Adrenal gland (tissue), 12 donors: Measurements from ENCODE around the gene FGF9. TPM values are rescaled to one million over a fixed set of nuclear protein-coding genes. Genes with fewer than 3 reads are reported as not detected.

Source experiments
- DNase-seq, 7 donors: peaks; one replicate each; pipeline ENCODE4 v3.0.0-alpha.2; 2019 to 2020
- H3K27ac ChIP-seq, 5 donors: fragments of 200-600 bp; sonication (generic) in 4 of 5; 1 replicate in 3 of 5; 2 replicates in 2 of 5; pipeline versions ENCODE4 v1.5.1 to v1.8.0; 2016 to 2020; ENCODE audit warnings: mild to moderate bottlenecking in 1 of 5
- H3K27me3 ChIP-seq: fragments of 200-600 bp; 2 replicates; pipeline ENCODE4 v1.8.0; 2021
- H3K36me3 ChIP-seq, 2 donors: fragments of 200-600 bp; replicated peaks in 1 of 2; 1 replicate in 1 of 2; 2 replicates in 1 of 2; pipeline versions ENCODE4 v1.5.1 to v1.8.0; 2018 to 2022
- H3K4me1 ChIP-seq, 2 donors: fragments of 200-600 bp; replicated peaks in 1 of 2; 1 replicate in 1 of 2; 2 replicates in 1 of 2; pipeline versions ENCODE4 v1.5.1 to v1.8.0; 2018 to 2021
- H3K4me3 ChIP-seq, 4 donors: fragments of 200-600 bp; sonication (generic) in 3 of 4; one replicate each; pipeline ENCODE4 v1.5.1; 2016 to 2018
- H3K9me3 ChIP-seq, 3 donors: fragments of 200-600 bp; sonication (generic) in 1 of 3; replicated peaks in 1 of 3; 1 replicate in 2 of 3; 2 replicates in 1 of 3; pipeline versions ENCODE4 v1.5.1 to v1.8.0; 2016 to 2021
- CTCF ChIP-seq, 6 experiments: fragments of 450-650 bp in 4 of 6; fragments of 200-600 bp in 2 of 6; sonication (generic) in 1 of 6; IDR thresholded peaks; 1 replicate in 5 of 6; 2 replicates in 1 of 6; pipeline versions ENCODE4 v1.5.1 to v1.8.0; 2016 to 2021; ENCODE audit warnings: antibody characterized with exemption in 6 of 6, mild to moderate bottlenecking in 2 of 6, moderate library complexity in 1 of 6
- POLR2A ChIP-seq, 2 donors: fragments of 450-650 bp; IDR thresholded peaks; one replicate each; pipeline ENCODE4 v1.6.1; 2017; ENCODE audit warnings: antibody characterized with exemption in 2 of 2, mild to moderate bottlenecking in 2 of 2, moderate library complexity in 1 of 2
- WGBS, 4 donors: extraction: QIAGEN DNeasy Blood & Tissue Kit in 2 of 4; methylation state at CpG; one replicate each; pipeline versions ENCODE4 v1.1.5 to v1.1.7; 2013 to 2017; 5-methylcytosine and 5-hydroxymethylcytosine counted together
- intact Hi-C, 2 donors: fragments of 100-400 bp; cut with DNase I; formaldehyde crosslinking; loops; one replicate each; pipeline versions ENCODE4 v1.14.1 to v1.15.0; 2022 to 2023
- polyA plus RNA-seq, 3 donors: library from polyadenylated mRNA; stranded (reverse); fragments of 200-250 nt in 2 of 3; fragments of 350-450 nt in 1 of 3; fragmentation: Illumina TruSeq in 1 of 3; extraction: RNeasy Lipid Tissue Mini Kit (QIAGEN cat#74804) in 1 of 3; gene quantifications; one replicate each; pipeline ENCODE4 v1.2.3, GENCODE V29; 2013 to 2014
- total RNA-seq, 9 donors: library from RNA; depleted of rRNA in 4 of 9; stranded (reverse); fragments of >200 nt in 4 of 9; fragments of 120-200 nt in 1 of 9; fragmentation: NEBNext Ultra II Directional in 1 of 9; extraction: Animal tissue kit (Norgen Biotek cat#: 25700) in 1 of 9; gene quantifications; one replicate each; pipeline versions ENCODE4 v1.1.0 to v1.2.4, GENCODE V29; 2013 to 2023
- donor health status: healthy with polysubstance abuse.
- donor health status: Bipolar disorder and iron deficiency.
- donor health status: DM: yes; HTN: yes; CAD: no.
- donor health status: DM: no; HTN: no; CAD: no.
- donor health status: DM: no; HTN: no; CAD: no.
- donor health status: DM: yes; HTN: yes; CAD: no.

Gene FGF9
- total and polyA plus RNA-seq, 12 donors = 1.4 to 20.3 (median 4.2) TPM

- intact Hi-C loops = no loop called here
- WGBS, 4 donors = 57 to 75% (median 68%) methylated on average over 17 of the region's 17 CpGs
- Histone ChIP-seq H3K27ac (no peak overlapping the region), H3K36me3 (no peaks in the 10 kb centered on the region), H3K4me3 (no peak overlapping the region), H3K4me1 (no peaks in the 10 kb centered on the region), H3K9me3 (no peaks in the 10 kb centered on the region), H3K27me3 (no peaks in the 10 kb centered on the region)
- DNase-seq = no peak
- no peak for TF ChIP-seq CTCF (IDR thresholded peaks at IDR 0.05)
- no peak for TF ChIP-seq POLR2A (IDR thresholded peaks at IDR 0.05)
Measured at GRCh38 chr13:21723807-21724505, 53.1 kb downstream of the FGF9 start.

GRCh38 chr13:21730186-21730880, 59.5 kb downstream of the FGF9 start:
- no peak for DNase-seq
- H3K4me3 ChIP-seq = no peak overlapping the region

GRCh38 chr13:21733475-21734263, 62.8 kb downstream of the FGF9 start:
- H3K9me3 ChIP-seq = no peaks in the 10 kb centered on the region
- H3K27ac ChIP-seq = no peak overlapping the region
- no peaks in the 10 kb centered on the region for H3K36me3 ChIP-seq
- intact Hi-C loops = no loop called here
- DNase-seq = no peak
- H3K4me3 ChIP-seq = no peak overlapping the region
- TF ChIP-seq CTCF (IDR thresholded peaks at IDR 0.05) (no peak), POLR2A (IDR thresholded peaks at IDR 0.05) (no peak)
- WGBS, 4 donors = 54 to 66% (median 59%) methylated on average over 9 of the region's 9 CpGs
- H3K4me1 ChIP-seq = peaks cover 0 to 7% of the 10 kb centered on the region in 2 donors
- no peaks in the 10 kb centered on the region for H3K27me3 ChIP-seq

More at GRCh38 chr13:21730186-21730880, 59.5 kb downstream of the FGF9 start:
- TF ChIP-seq POLR2A (IDR thresholded peaks at IDR 0.05) (no peak), CTCF (IDR thresholded peaks at IDR 0.05) (no peak)
- Histone ChIP-seq H3K27me3 (no peaks in the 10 kb centered on the region), H3K36me3 (no peaks in the 10 kb centered on the region), H3K4me1 (no peaks in the 10 kb centered on the region), H3K9me3 (no peaks in the 10 kb centered on the region), H3K27ac (no peak overlapping the region)
- intact Hi-C loops = no loop called here
- WGBS, 4 donors = 81 to 89% (median 84%) methylated on average over 9 of the region's 9 CpGs

GRCh38 chr13:21734961-21735360, 64.1 kb downstream of the FGF9 start:
- WGBS, 4 donors = 93 to 96% (median 95%) methylated on average over 7 of the region's 7 CpGs

More at GRCh38 chr13:21734961-21735360, 64.1 kb downstream of the FGF9 start:
- H3K4me3 ChIP-seq = no peak overlapping the region
- intact Hi-C loops = no loop called here
- H3K27me3 ChIP-seq = no peaks in the 10 kb centered on the region
- no peak for DNase-seq
- H3K27ac ChIP-seq = no peak overlapping the region
- no peaks in the 10 kb centered on the region for H3K9me3 ChIP-seq
- TF ChIP-seq POLR2A (IDR thresholded peaks at IDR 0.05) = no peak
- no peak for TF ChIP-seq CTCF (IDR thresholded peaks at IDR 0.05)
- H3K4me1 ChIP-seq = peaks cover 5 to 7% of the 10 kb centered on the region in 2 donors
- no peaks in the 10 kb centered on the region for H3K36me3 ChIP-seq
